HCT116 (cell line): Measurements from ENCODE around the gene LIPT2. TPM values are rescaled to one million over a fixed set of nuclear protein-coding genes. Genes with fewer than 3 reads are reported as not detected.

Experiments used
- ATAC-seq: fragments of 200-7000 bp; cut with Tn5 transposase; 2 replicates; pipeline ENCODE4 v1.9.1; 2020; ENCODE audit warnings: mild to moderate bottlenecking, moderate library complexity
- BruUV-seq: library from RNA; stranded (reverse); fragments of 400-500 nt; replicated peaks from 2 replicates; lab custom pipeline; 2021; lab: Mats Ljungman, UMichigan
- CTCF ChIA-PET: fragments of 300-600 bp; sonication (Branson Sonifier 250); formaldehyde crosslinking; loops from one replicate; lab custom pipeline; 2021; ENCODE audit warnings: antibody characterized with exemption; lab: Charles Lee
- POLR2A ChIA-PET: fragments of 300-600, 350-600 bp; sonication (Branson Sonifier 250); formaldehyde crosslinking; loops from one replicate; lab custom pipeline; 2021; ENCODE audit warnings: antibody characterized with exemption; lab: Charles Lee
- RAD21 ChIA-PET, 2 experiments: fragments of 300-600 bp; sonication (Branson Sonifier 250); formaldehyde crosslinking; loops; one replicate each; lab custom pipeline; 2023; ENCODE audit warnings: low total read pairs in 2 of 2; ENCODE audit not compliant: uncharacterized antibody in 2 of 2, unreplicated experiment in 2 of 2, low non-redundant PET in 1 of 2; lab: Charles Lee
- DNase-seq: peaks from one replicate; pipeline ENCODE4 v3.0.0-alpha.2; 2010; ENCODE audit warnings: low read depth, low spot score
- H2AFZ ChIP-seq: fragments of 200-600 bp; shearing (Covaris generic), sonication (generic); 2 replicates; pipeline ENCODE4 v1.6.1; 2017; ENCODE audit warnings: low read depth, mixed run types, mixed read lengths, antibody characterized with exemption, low read length; ENCODE audit not compliant: poor library complexity, severe bottlenecking
- H3K27ac ChIP-seq: 2 replicates; pipeline ENCODE4 v1.5.1; 2012; ENCODE audit warnings: low read depth, low read length
- H3K27me3 ChIP-seq: fragments of 200-600 bp; sonication (generic); 2 replicates; pipeline ENCODE4 v1.6.1; 2016; ENCODE audit warnings: mixed run types, low read length, mixed read lengths; ENCODE audit not compliant: insufficient read depth
- H3K36me3 ChIP-seq, 2 experiments: fragments of 200-500 bp in 1 of 2; fragments of 200-600 bp in 1 of 2; sonication (Bioruptor generic) in 1 of 2; sonication (generic) in 1 of 2; 2 replicates each; pipeline versions ENCODE4 v1.5.1 to v1.6.1; 2014 to 2016; ENCODE audit warnings: low read length in 2 of 2, inconsistent platforms in 1 of 2, mixed read lengths in 1 of 2, mixed run types in 1 of 2; ENCODE audit not compliant: insufficient read depth in 2 of 2, control insufficient read depth in 1 of 2
- H3K4me1 ChIP-seq, 2 experiments: fragments of 200-600 bp in 1 of 2; sonication (generic) in 1 of 2; 2 replicates each; pipeline versions ENCODE4 v1.5.1 to v1.6.1; 2012 to 2017; ENCODE audit warnings: low read length in 2 of 2, inconsistent platforms in 1 of 2, mild to moderate bottlenecking in 1 of 2, mixed read lengths in 1 of 2, mixed run types in 1 of 2, moderate library complexity in 1 of 2; ENCODE audit not compliant: insufficient read depth in 2 of 2, control insufficient read depth in 1 of 2
- H3K4me2 ChIP-seq: fragments of 200-600 bp; sonication (generic); 2 replicates; pipeline ENCODE4 v1.6.1; 2017; ENCODE audit warnings: mixed run types, low read length, mixed read lengths
- H3K4me3 ChIP-seq, 2 experiments: fragments of 200-600 bp in 1 of 2; sonication (generic) in 1 of 2; replicated peaks in 1 of 2; 2 replicates each; pipeline ENCODE4 v1.5.1; 2011 to 2016; ENCODE audit warnings: low read length in 2 of 2, control low read depth in 1 of 2, low read depth in 1 of 2, mild to moderate bottlenecking in 1 of 2, mixed read lengths in 1 of 2, mixed run types in 1 of 2
- H3K79me2 ChIP-seq: fragments of 200-600 bp; sonication (generic); 2 replicates; pipeline ENCODE4 v1.6.1; 2017; ENCODE audit warnings: mild to moderate bottlenecking, mixed run types, low read length, moderate library complexity, mixed read lengths; ENCODE audit not compliant: insufficient read depth
- H3K9ac ChIP-seq: fragments of 200-600 bp; sonication (generic); 2 replicates; pipeline ENCODE4 v1.6.1; 2016; ENCODE audit warnings: low read length, mixed read lengths
- H3K9me2 ChIP-seq: fragments of 200-600 bp; sonication (generic), shearing (Covaris generic); 2 replicates; pipeline ENCODE4 v1.6.1; 2017; ENCODE audit warnings: mixed run types, mild to moderate bottlenecking, moderate library complexity; ENCODE audit not compliant: insufficient read depth
- H3K9me3 ChIP-seq, 2 experiments: fragments of 200-500 bp in 1 of 2; fragments of 200-600 bp in 1 of 2; sonication (Bioruptor generic) in 1 of 2; sonication (generic) in 1 of 2; 2 replicates each; pipeline ENCODE4 v1.6.1; 2014 to 2017; ENCODE audit warnings: low read length in 2 of 2, mixed read lengths in 2 of 2, inconsistent platforms in 1 of 2, low read depth in 1 of 2, mild to moderate bottlenecking in 1 of 2, mixed run types in 1 of 2, moderate library complexity in 1 of 2; ENCODE audit not compliant: control insufficient read depth in 1 of 2, insufficient read depth in 1 of 2
- H4K20me1 ChIP-seq: fragments of 200-600 bp; sonication (generic), shearing (Covaris generic); 2 replicates; pipeline ENCODE4 v1.6.1; 2017; ENCODE audit warnings: mixed run types, mild to moderate bottlenecking, moderate library complexity; ENCODE audit not compliant: insufficient read depth
- CTCF ChIP-seq, 3 experiments: fragments of 200-600 bp in 1 of 3; sonication (generic) in 1 of 3; IDR thresholded peaks in 2 of 3; conservative IDR thresholded peaks in 1 of 3; 2 replicates each; pipeline ENCODE4 v1.5.1; 2012 to 2017; ENCODE audit warnings: low read depth in 2 of 3, low read length in 2 of 3, antibody characterized with exemption in 1 of 3, borderline replicate concordance in 1 of 3, control low read depth in 1 of 3, mild to moderate bottlenecking in 1 of 3, mixed read lengths in 1 of 3, mixed run types in 1 of 3, moderate library complexity in 1 of 3; ENCODE audit not compliant: insufficient read depth in 1 of 3
- EGR1 ChIP-seq: IDR thresholded peaks from 2 replicates; pipeline ENCODE4 v1.6.1; 2012; ENCODE audit warnings: low read depth
- FOSL1 ChIP-seq: IDR thresholded peaks from 2 replicates; pipeline ENCODE4 v1.6.1; 2012; ENCODE audit warnings: low read depth
- POLR2A ChIP-seq: IDR thresholded peaks from 2 replicates; pipeline ENCODE4 v1.7.0; 2011; ENCODE audit warnings: borderline replicate concordance; ENCODE audit not compliant: insufficient read depth, insufficient read length; ENCODE audit errors: extremely low read depth
- POLR2AphosphoS5 ChIP-seq: IDR thresholded peaks from 2 replicates; pipeline ENCODE4 v1.6.1; 2011; ENCODE audit warnings: mild to moderate bottlenecking, low read depth, low read length, moderate library complexity
- RAD21 ChIP-seq: IDR thresholded peaks from 2 replicates; pipeline ENCODE4 v1.6.1; 2012; ENCODE audit warnings: low read depth, mild to moderate bottlenecking
- REST ChIP-seq: IDR thresholded peaks from 2 replicates; pipeline ENCODE4 v1.6.1; 2012; ENCODE audit warnings: low read depth
- SIN3A ChIP-seq: IDR thresholded peaks from 2 replicates; pipeline ENCODE4 v1.6.1; 2012; ENCODE audit warnings: low read depth
- SP1 ChIP-seq: IDR thresholded peaks from 2 replicates; pipeline ENCODE4 v1.6.1; 2012; ENCODE audit warnings: low read depth
- SRF ChIP-seq: IDR thresholded peaks from 2 replicates; pipeline ENCODE4 v1.6.1; 2012; ENCODE audit warnings: low read depth
- TCF7L2 ChIP-seq: IDR thresholded peaks from 2 replicates; pipeline ENCODE4 v1.7.0; 2011; ENCODE audit warnings: borderline replicate concordance, inconsistent platforms; ENCODE audit not compliant: insufficient read depth, insufficient read length; ENCODE audit errors: extremely low read depth
- ZBTB33 ChIP-seq: IDR thresholded peaks from 2 replicates; pipeline ENCODE4 v1.6.1; 2011; ENCODE audit warnings: mild to moderate bottlenecking, low read length, moderate library complexity; ENCODE audit not compliant: insufficient replicate concordance; ENCODE audit errors: extremely low read depth
- ZNF274 ChIP-seq: fragments of 200-500 bp; sonication (Bioruptor generic); IDR thresholded peaks from 2 replicates; pipeline ENCODE4 v1.6.1; 2014; ENCODE audit warnings: mild to moderate bottlenecking, low read depth, low read length, inconsistent platforms
- intact Hi-C: fragments of 100-400 bp; cut with micrococcal nuclease; formaldehyde crosslinking; loops from 2 replicates; pipeline ENCODE4 v1.10.0; 2022
- total RNA-seq: library from RNA; stranded (reverse); gene quantifications from one replicate; pipeline ENCODE4 v1.2.1, GENCODE V29; 2021; ENCODE audit not compliant: unreplicated experiment

Gene LIPT2
- total RNA-seq, 1 experiment from 2014 or later: 3.4 TPM

- no peak for DNase-seq
- Histone ChIP-seq H3K36me3 (no peaks in the 10 kb centered on the region), H3K9me2 (no peaks in the 10 kb centered on the region), H3K27me3 (no peaks in the 10 kb centered on the region), H3K4me2 (no peak overlapping the region), H4K20me1 (no peaks in the 10 kb centered on the region)
- ChIA-PET CTCF (no interaction called here), POLR2A (no interaction called here), RAD21 (no interaction called here)
- intact Hi-C loops: no loop called here
- no peak for TF ChIP-seq SRF
- no peak for TF ChIP-seq FOSL1
- TF ChIP-seq ZNF274: no peak
- TF ChIP-seq REST: no peak
- no peak for TF ChIP-seq POLR2AphosphoS5
- no peak for TF ChIP-seq EGR1
- no peak for TF ChIP-seq SIN3A
- TF ChIP-seq RAD21: no peak
- TF ChIP-seq TCF7L2: no peak
- TF ChIP-seq ZBTB33: no peak
- no peak for TF ChIP-seq SP1
- TF ChIP-seq CTCF (IDR thresholded peaks at IDR 0.05 in 2 of 3, conservative IDR thresholded peaks at IDR 0.05 in 1 of 3; ENCODE audit: borderline replicate concordance in 1 of 3, insufficient read depth in 1 of 3, low read depth in 2 of 3, low read length in 2 of 3): no peak
- TF ChIP-seq POLR2A: no peak
- TF ChIP-seq, all 23 proteins: peak for 0
- Histone ChIP-seq H2AFZ (no peak overlapping the region), H3K79me2 (no peaks in the 10 kb centered on the region), H3K4me3 (no peak overlapping the region), H3K9ac (no peak overlapping the region), H3K4me1 (peaks cover 0 to 5% of the 10 kb centered on the region in 2 experiments; a peak in 1 of 4 replicates), H3K27ac (no peak overlapping the region), H3K9me3 (peaks cover 3 to 4% of the 10 kb centered on the region in 2 experiments; a peak in 3 of 4 replicates)
- ATAC-seq: no peak
- no TSS peak for BruUV-seq
Observed at GRCh38 chr11:74507582-74507981, 14.1 kb upstream of the LIPT2 start.
